Immature natural killer cell (primary cell): ENCODE results near the gene LIN7A. TPM values are rescaled to one million over a fixed set of nuclear protein-coding genes. Genes with fewer than 3 reads are reported as not detected.

Experiments
- DNase-seq, 3 donors: peaks; one replicate each; pipeline ENCODE4 v3.0.0; 2022; ENCODE audit warnings: mixed read lengths in 1 of 3
- H3K27ac Mint-ChIP-seq, 6 donors: one replicate each; pipeline ENCODE4 v1.8.0; 2020; ENCODE audit warnings: mixed read lengths in 6 of 6, mild to moderate bottlenecking in 5 of 6, inconsistent platforms in 4 of 6, moderate library complexity in 3 of 6
- H3K27me3 Mint-ChIP-seq, 3 donors: one replicate each; pipeline ENCODE4 v1.8.0; 2020 to 2021; ENCODE audit warnings: low read depth in 3 of 3, mild to moderate bottlenecking in 3 of 3, mixed read lengths in 3 of 3, moderate library complexity in 3 of 3, inconsistent platforms in 1 of 3
- H3K36me3 Mint-ChIP-seq, 3 donors: one replicate each; pipeline ENCODE4 v1.8.0; 2020; ENCODE audit warnings: mixed read lengths in 3 of 3, inconsistent platforms in 2 of 3, mild to moderate bottlenecking in 2 of 3
- H3K4me1 Mint-ChIP-seq, 2 donors: one replicate each; pipeline ENCODE4 v1.8.0; 2020; ENCODE audit warnings: inconsistent platforms in 2 of 2, mild to moderate bottlenecking in 2 of 2, mixed read lengths in 2 of 2, moderate library complexity in 1 of 2
- H3K4me3 Mint-ChIP-seq, 5 donors: one replicate each; pipeline ENCODE4 v1.8.0; 2020; ENCODE audit warnings: mild to moderate bottlenecking in 5 of 5, mixed read lengths in 5 of 5, inconsistent platforms in 3 of 5, moderate library complexity in 3 of 5
- H3K9me3 Mint-ChIP-seq, 6 donors: one replicate each; pipeline ENCODE4 v1.8.0; 2020; ENCODE audit warnings: mild to moderate bottlenecking in 6 of 6, mixed read lengths in 6 of 6, inconsistent platforms in 4 of 6, moderate library complexity in 3 of 6
- polyA plus RNA-seq, 3 donors: library from polyadenylated mRNA; unstranded; fragments of 300-500 nt; fragmentation: Illumina TruSeq; gene quantifications; one replicate each; pipeline ENCODE4 v1.2.3, GENCODE V29; 2021

LIN7A gene
- polyA plus RNA-seq, 3 donors from 2014 or later, result 0.35 TPM; not detected in 2

GRCh38 chr12:80862531-80862930, 75.2 kb downstream of the LIN7A start:
- Mint-ChIP-seq H3K27me3 (peaks cover 0 to 1% (median 0%) of the 10 kb centered on the region in 3 donors), H3K36me3 (no peaks in the 10 kb centered on the region), H3K9me3 (peaks cover 0 to 27% (median 7%) of the 10 kb centered on the region in 6 donors), H3K4me1 (no peaks in the 10 kb centered on the region), H3K4me3 (no peak overlapping the region), H3K27ac (no peak overlapping the region)
- DNase-seq, result no peak

GRCh38 chr12:80861641-80862378, 75.9 kb downstream of the LIN7A start:
- Mint-ChIP-seq H3K9me3 (peaks cover 0 to 27% (median 7%) of the 10 kb centered on the region in 6 donors), H3K27ac (no peak overlapping the region)

GRCh38 chr12:80860928-80861327, 76.8 kb downstream of the LIN7A start:
- peaks cover 0 to 27% (median 7%) of the 10 kb centered on the region in 6 donors for H3K9me3 Mint-ChIP-seq
- no peak for DNase-seq
- H3K27ac Mint-ChIP-seq, result no peak overlapping the region
- H3K4me1 Mint-ChIP-seq, result no peaks in the 10 kb centered on the region
- H3K27me3 Mint-ChIP-seq, result peaks cover 0 to 1% (median 0%) of the 10 kb centered on the region in 3 donors
- H3K36me3 Mint-ChIP-seq, result no peaks in the 10 kb centered on the region
- H3K4me3 Mint-ChIP-seq, result no peak overlapping the region

More at GRCh38 chr12:80861641-80862378, 75.9 kb downstream of the LIN7A start:
- Mint-ChIP-seq H3K27me3 (peaks cover 0 to 1% (median 0%) of the 10 kb centered on the region in 3 donors), H3K36me3 (no peaks in the 10 kb centered on the region), H3K4me1 (no peaks in the 10 kb centered on the region), H3K4me3 (no peak overlapping the region)
- no peak for DNase-seq

- DNase-seq, result no peak
- Mint-ChIP-seq H3K9me3 (peaks cover 0 to 20% (median 5%) of the 10 kb centered on the region in 6 donors), H3K36me3 (no peaks in the 10 kb centered on the region), H3K27ac (no peak overlapping the region), H3K4me3 (no peak overlapping the region), H3K27me3 (peaks cover 0 to 1% (median 0%) of the 10 kb centered on the region in 3 donors), H3K4me1 (no peaks in the 10 kb centered on the region)
Observed at GRCh38 chr12:80860206-80860605, 77.5 kb downstream of the LIN7A start.

GRCh38 chr12:80858356-80858755, 79.4 kb downstream of the LIN7A start:
- peaks cover 0 to 2% (median 1%) of the 10 kb centered on the region in 3 donors for H3K27me3 Mint-ChIP-seq
- H3K27ac Mint-ChIP-seq, result no peak overlapping the region
- peaks cover 0 to 17% (median 6%) of the 10 kb centered on the region in 6 donors for H3K9me3 Mint-ChIP-seq
- no peaks in the 10 kb centered on the region for H3K4me1 Mint-ChIP-seq
- DNase-seq, result no peak
- H3K36me3 Mint-ChIP-seq, result no peaks in the 10 kb centered on the region
- H3K4me3 Mint-ChIP-seq, result no peak overlapping the region

GRCh38 chr12:80857311-80857710, 80.4 kb downstream of the LIN7A start:
- H3K9me3 Mint-ChIP-seq, result peaks cover 0 to 18% (median 3%) of the 10 kb centered on the region in 6 donors

GRCh38 chr12:80849337-80849736, 88.4 kb downstream of the LIN7A start:
- Mint-ChIP-seq H3K36me3 (no peaks in the 10 kb centered on the region), H3K4me3 (no peak overlapping the region), H3K9me3 (peaks cover 0 to 12% (median 4%) of the 10 kb centered on the region in 6 donors), H3K27me3 (no peaks in the 10 kb centered on the region), H3K27ac (no peak overlapping the region), H3K4me1 (no peaks in the 10 kb centered on the region)
- no peak for DNase-seq

More at GRCh38 chr12:80857311-80857710, 80.4 kb downstream of the LIN7A start:
- Mint-ChIP-seq H3K27me3 (peaks cover 0 to 2% (median 0%) of the 10 kb centered on the region in 3 donors), H3K27ac (no peak overlapping the region), H3K4me1 (no peaks in the 10 kb centered on the region), H3K4me3 (no peak overlapping the region), H3K36me3 (no peaks in the 10 kb centered on the region)
- no peak for DNase-seq

GRCh38 chr12:80848858-80849257, 88.9 kb downstream of the LIN7A start:
- no peaks in the 10 kb centered on the region for H3K27me3 Mint-ChIP-seq

GRCh38 chr12:80847575-80847974, 90.2 kb downstream of the LIN7A start:
- Mint-ChIP-seq H3K4me3 (no peak overlapping the region), H3K27ac (no peak overlapping the region), H3K36me3 (no peaks in the 10 kb centered on the region), H3K4me1 (no peaks in the 10 kb centered on the region), H3K9me3 (peaks cover 0 to 7% (median 3%) of the 10 kb centered on the region in 6 donors), H3K27me3 (no peaks in the 10 kb centered on the region)
- no peak for DNase-seq

More at GRCh38 chr12:80848858-80849257, 88.9 kb downstream of the LIN7A start:
- H3K27ac Mint-ChIP-seq, result no peak overlapping the region
- peaks cover 0 to 12% (median 3%) of the 10 kb centered on the region in 6 donors for H3K9me3 Mint-ChIP-seq
- no peak for DNase-seq
- H3K4me1 Mint-ChIP-seq, result no peaks in the 10 kb centered on the region
- H3K4me3 Mint-ChIP-seq, result no peak overlapping the region
- no peaks in the 10 kb centered on the region for H3K36me3 Mint-ChIP-seq

- no peaks in the 10 kb centered on the region for H3K27me3 Mint-ChIP-seq
- DNase-seq, result no peak
- no peak overlapping the region for H3K4me3 Mint-ChIP-seq
- no peak overlapping the region for H3K27ac Mint-ChIP-seq
- no peaks in the 10 kb centered on the region for H3K4me1 Mint-ChIP-seq
- H3K36me3 Mint-ChIP-seq, result no peaks in the 10 kb centered on the region
- H3K9me3 Mint-ChIP-seq, result peaks cover 0 to 7% (median 3%) of the 10 kb centered on the region in 6 donors
Observed at GRCh38 chr12:80846952-80847351, 90.8 kb downstream of the LIN7A start.

GRCh38 chr12:80845639-80846038, 92.1 kb downstream of the LIN7A start:
- Mint-ChIP-seq H3K9me3 (peaks cover 0 to 7% (median 3%) of the 10 kb centered on the region in 6 donors), H3K4me3 (no peak overlapping the region), H3K27ac (no peak overlapping the region), H3K36me3 (no peaks in the 10 kb centered on the region), H3K4me1 (no peaks in the 10 kb centered on the region), H3K27me3 (no peaks in the 10 kb centered on the region)
- DNase-seq, result no peak

- no peaks in the 10 kb centered on the region for H3K4me1 Mint-ChIP-seq
- DNase-seq, result no peak
- no peak overlapping the region for H3K27ac Mint-ChIP-seq
- H3K27me3 Mint-ChIP-seq, result no peaks in the 10 kb centered on the region
- no peak overlapping the region for H3K4me3 Mint-ChIP-seq
- H3K9me3 Mint-ChIP-seq, result peaks cover 0 to 6% (median under 1%) of the 10 kb centered on the region in 6 donors
- H3K36me3 Mint-ChIP-seq, result no peaks in the 10 kb centered on the region
Observed at GRCh38 chr12:80843969-80844368, 93.8 kb downstream of the LIN7A start.

GRCh38 chr12:80838708-80839107, 99.0 kb downstream of the LIN7A start:
- peaks cover 0 to 6% (median under 1%) of the 10 kb centered on the region in 6 donors for H3K9me3 Mint-ChIP-seq
- H3K4me3 Mint-ChIP-seq, result no peak overlapping the region
- no peak for DNase-seq
- H3K27me3 Mint-ChIP-seq, result no peaks in the 10 kb centered on the region
- H3K36me3 Mint-ChIP-seq, result no peaks in the 10 kb centered on the region
- no peak overlapping the region for H3K27ac Mint-ChIP-seq
- no peaks in the 10 kb centered on the region for H3K4me1 Mint-ChIP-seq

- Mint-ChIP-seq H3K36me3 (no peaks in the 10 kb centered on the region), H3K9me3 (peaks cover 0 to 8% (median 3%) of the 10 kb centered on the region in 6 donors), H3K4me1 (no peaks in the 10 kb centered on the region), H3K27me3 (peaks cover 0 to 2% (median 0%) of the 10 kb centered on the region in 3 donors), H3K27ac (no peak overlapping the region), H3K4me3 (no peak overlapping the region)
- no peak for DNase-seq
Observed at GRCh38 chr12:80838024-80838658, 99.6 kb downstream of the LIN7A start.
